ENCODE results near the gene PPID.

Gene PPID

GRCh38 chr4:158729716-158730559 is 6.7 kb upstream of the PPID start:
- peak; percentile 68 for DNase-seq (ENCODE audit: low read depth)
- TF ChIP-seq CTCF (conservative IDR thresholded peaks at IDR 0.05; ENCODE audit: low read length), result peak; percentile 97
- no peak overlapping the region for H3K4me3 ChIP-seq (ENCODE audit: low read length)

GRCh38 chr4:158728236-158728635 is 5.0 kb upstream of the PPID start:
- no peak for TF ChIP-seq CTCF (conservative IDR thresholded peaks at IDR 0.05; ENCODE audit: low read length)

GRCh38 chr4:158726633-158727032 is 3.4 kb upstream of the PPID start:
- TF ChIP-seq CTCF (conservative IDR thresholded peaks at IDR 0.05; ENCODE audit: low read length), result no peak
- no peak overlapping the region for H3K4me3 ChIP-seq (ENCODE audit: low read length)
- DNase-seq (ENCODE audit: low read depth), result no peak

More at GRCh38 chr4:158728236-158728635, 5.0 kb upstream of the PPID start:
- DNase-seq (ENCODE audit: low read depth), result no peak
- no peak overlapping the region for H3K4me3 ChIP-seq (ENCODE audit: low read length)

- no peak for TF ChIP-seq CTCF (conservative IDR thresholded peaks at IDR 0.05; ENCODE audit: low read length)
- H3K4me3 ChIP-seq (ENCODE audit: low read length), result no peak overlapping the region
- DNase-seq (ENCODE audit: low read depth), result no peak
Observed at GRCh38 chr4:158724637-158725036, 1.4 kb upstream of the PPID start.

- peak; percentile 50 for DNase-seq (ENCODE audit: low read depth)
- H3K4me3 ChIP-seq (ENCODE audit: low read length), result peak overlapping the region; percentile 73
- no peak for TF ChIP-seq CTCF (conservative IDR thresholded peaks at IDR 0.05; ENCODE audit: low read length)
Observed at GRCh38 chr4:158722291-158722916, 792 bp downstream of the PPID start.

- no peak for DNase-seq (ENCODE audit: low read depth)
- TF ChIP-seq CTCF (conservative IDR thresholded peaks at IDR 0.05; ENCODE audit: low read length), result no peak
- no peak overlapping the region for H3K4me3 ChIP-seq (ENCODE audit: low read length)
Observed at GRCh38 chr4:158721680-158722079, 1.5 kb downstream of the PPID start.

- TF ChIP-seq CTCF (conservative IDR thresholded peaks at IDR 0.05; ENCODE audit: low read length), result no peak
- no peak overlapping the region for H3K4me3 ChIP-seq (ENCODE audit: low read length)
- no peak for DNase-seq (ENCODE audit: low read depth)
Observed at GRCh38 chr4:158715802-158716201, 7.4 kb downstream of the PPID start.

Measured in AG10803 (cell line).